Panc1 (cell line): ENCODE data around the gene FRMD4A. TPM values are rescaled to one million over a fixed set of nuclear protein-coding genes. Genes with fewer than 3 reads are reported as not detected.

Experiments used
- ATAC-seq: fragments of 200-7000 bp; cut with Tn5 transposase; 2 replicates; pipeline ENCODE4 v1.9.1; 2020; ENCODE audit warnings: mild to moderate bottlenecking, moderate library complexity
- BruUV-seq: library from RNA; stranded (reverse); fragments of 400-500 nt; replicated peaks from 2 replicates; lab custom pipeline; 2021; lab: Mats Ljungman, UMichigan
- CTCF ChIA-PET: fragments of 300-600 bp; sonication (Branson Sonifier 250); formaldehyde crosslinking; loops from one replicate; lab custom pipeline; 2022; ENCODE audit warnings: antibody characterized with exemption; lab: Charles Lee
- POLR2A ChIA-PET: fragments of 300-600 bp; sonication (Branson Sonifier 250); formaldehyde crosslinking; loops from one replicate; lab custom pipeline; 2022; ENCODE audit warnings: antibody characterized with exemption; lab: Charles Lee
- DNase-seq: peaks from one replicate; pipeline ENCODE4 v3.0.0-alpha.2; 2010; ENCODE audit warnings: low read depth, low spot score
- H3K27ac ChIP-seq: 2 replicates; pipeline ENCODE4 v1.5.1; 2011; ENCODE audit warnings: mild to moderate bottlenecking, low read length, inconsistent platforms
- H3K27me3 ChIP-seq: fragments of 200-500 bp; sonication (Bioruptor generic); 2 replicates; pipeline ENCODE4 v1.6.0; 2014; ENCODE audit warnings: low read length, inconsistent platforms; ENCODE audit not compliant: control insufficient read depth, insufficient read depth
- H3K36me3 ChIP-seq: fragments of 200-500 bp; sonication (Bioruptor generic); 2 replicates; pipeline ENCODE4 v1.5.1; 2014; ENCODE audit warnings: inconsistent platforms, mild to moderate bottlenecking, low read length, moderate library complexity; ENCODE audit not compliant: control insufficient read depth, insufficient read depth
- H3K4me1 ChIP-seq: 2 replicates; pipeline ENCODE4 v1.5.1; 2011; ENCODE audit warnings: inconsistent platforms, mild to moderate bottlenecking, low read length, moderate library complexity; ENCODE audit not compliant: control insufficient read depth, insufficient read depth
- H3K4me3 ChIP-seq, 2 experiments: 2 replicates each; pipeline ENCODE4 v1.5.1; 2011 to 2012; ENCODE audit warnings: low read depth in 2 of 2, low read length in 2 of 2, mild to moderate bottlenecking in 2 of 2, inconsistent platforms in 1 of 2, moderate library complexity in 1 of 2
- H3K9me3 ChIP-seq: fragments of 200-500 bp; sonication (Bioruptor generic); 2 replicates; pipeline ENCODE4 v1.5.1; 2014; ENCODE audit warnings: low read depth, mild to moderate bottlenecking, inconsistent platforms, low read length, moderate library complexity; ENCODE audit not compliant: control insufficient read depth, insufficient read depth
- CTCF ChIP-seq: fragments of 450-650 bp; IDR thresholded peaks from 2 replicates; pipeline ENCODE4 v1.5.1; 2017; ENCODE audit warnings: mild to moderate bottlenecking
- POLR2AphosphoS5 ChIP-seq: IDR thresholded peaks from 2 replicates; pipeline ENCODE4 v1.6.1; 2012; ENCODE audit warnings: mild to moderate bottlenecking, low read depth, low read length, moderate library complexity
- REST ChIP-seq, 2 experiments: IDR thresholded peaks; 2 replicates each; pipeline ENCODE4 v1.6.1; 2011 to 2012; ENCODE audit warnings: low read depth in 2 of 2, control low read depth in 1 of 2, low read length in 1 of 2, mild to moderate bottlenecking in 1 of 2, moderate library complexity in 1 of 2; ENCODE audit not compliant: insufficient read depth in 1 of 2
- SIN3A ChIP-seq: IDR thresholded peaks from 2 replicates; pipeline ENCODE4 v1.6.1; 2012; ENCODE audit warnings: low read depth, mild to moderate bottlenecking, low read length, moderate library complexity, borderline replicate concordance; ENCODE audit not compliant: insufficient read depth
- TCF7L2 ChIP-seq: IDR thresholded peaks from 2 replicates; pipeline ENCODE4 v1.6.1; 2011; ENCODE audit warnings: mild to moderate bottlenecking, low read depth, low read length, inconsistent platforms
- in situ Hi-C: cut with HindIII; loops from 2 replicates; pipeline ENCODE4 v1.10.0; 2016; ENCODE audit warnings: low sequenced_read_pairs, low pct_unique_long_range_greater_than_20kb
- intact Hi-C: fragments of 100-400 bp; cut with micrococcal nuclease; formaldehyde crosslinking; loops from one replicate; pipeline ENCODE4 v1.10.0; 2022; ENCODE audit not compliant: unreplicated experiment
- total RNA-seq: library from RNA; stranded (reverse); gene quantifications from one replicate; pipeline ENCODE4 v1.2.1, GENCODE V29; 2021; ENCODE audit not compliant: unreplicated experiment

The FRMD4A gene
- total RNA-seq, 1 experiment from 2014 or later: 7.1 TPM

- POLR2A ChIA-PET: no interaction called here
- intact Hi-C loops (no loop called here), in situ Hi-C loops (no loop called here)
- Histone ChIP-seq H3K27me3 (no peaks in the 10 kb centered on the region), H3K4me1 (no peaks in the 10 kb centered on the region; the same call in 1 of the 2 replicates), H3K4me3 (no peak overlapping the region), H3K9me3 (no peaks in the 10 kb centered on the region), H3K27ac (no peak overlapping the region), H3K36me3 (no peaks in the 10 kb centered on the region)
- ATAC-seq (no peak), DNase-seq (no peak)
- CTCF ChIA-PET: no interaction called here
- BruUV-seq: no TSS peak
- no peak for TF ChIP-seq TCF7L2
- TF ChIP-seq SIN3A: no peak
- no peak for TF ChIP-seq REST (IDR thresholded peaks at IDR 0.05; ENCODE audit: insufficient read depth in 1 of 2, low read depth in 2 of 2, low read length in 1 of 2)
- TF ChIP-seq POLR2AphosphoS5: no peak
- no peak for TF ChIP-seq CTCF
Measured at GRCh38 chr10:13961097-13961496, 369.6 kb downstream of the FRMD4A start.

- no TSS peak for BruUV-seq
- no peak overlapping the region for H3K4me3 ChIP-seq
- in situ Hi-C loops: no loop called here
- no peaks in the 10 kb centered on the region for H3K27me3 ChIP-seq
- DNase-seq (no peak), ATAC-seq (no peak)
- no peaks in the 10 kb centered on the region for H3K36me3 ChIP-seq
- CTCF ChIA-PET: no interaction called here
- no peaks in the 10 kb centered on the region; the same call in 1 of the 2 replicates for H3K4me1 ChIP-seq
- TF ChIP-seq CTCF: no peak
- no peak for TF ChIP-seq SIN3A
- no peak for TF ChIP-seq POLR2AphosphoS5
- no peak for TF ChIP-seq TCF7L2
- no peak for TF ChIP-seq REST (IDR thresholded peaks at IDR 0.05; ENCODE audit: insufficient read depth in 1 of 2, low read depth in 2 of 2, low read length in 1 of 2)
- no peaks in the 10 kb centered on the region for H3K9me3 ChIP-seq
- intact Hi-C loops: no loop called here
- no peak overlapping the region for H3K27ac ChIP-seq
- POLR2A ChIA-PET: no interaction called here
Measured at GRCh38 chr10:13960603-13961002, 370.1 kb downstream of the FRMD4A start.
